Hepatocyte (in vitro differentiated cells): ENCODE measurements around the gene ZNF266.

Experiments used
- EZH2 ChIP-seq: fragments of 200-600 bp; sonication (generic); IDR thresholded peaks from 2 replicates; pipeline ENCODE4 v1.6.1; 2016; ENCODE audit warnings: antibody characterized with exemption, mild to moderate bottlenecking, borderline replicate concordance
- EZH2phosphoT487 ChIP-seq: fragments of 200-600 bp; sonication (generic); IDR thresholded peaks from one replicate; pipeline ENCODE4 v1.6.1; 2018; ENCODE audit warnings: antibody characterized with exemption, mild to moderate bottlenecking, low read depth, moderate library complexity; ENCODE audit not compliant: unreplicated experiment, severe bottlenecking
- TF ChIP-seq, protein P1 (sequence below): fragments of 200-600 bp; sonication (generic); IDR thresholded peaks from 2 replicates; pipeline ENCODE4 v1.5.1; 2016; ENCODE audit warnings: antibody characterized with exemption, mild to moderate bottlenecking; ENCODE audit not compliant: poor library complexity

GRCh38 chr19:9485140-9485539, 49.8 kb upstream of the ZNF266 start:
- TF ChIP-seq, protein P1, sequence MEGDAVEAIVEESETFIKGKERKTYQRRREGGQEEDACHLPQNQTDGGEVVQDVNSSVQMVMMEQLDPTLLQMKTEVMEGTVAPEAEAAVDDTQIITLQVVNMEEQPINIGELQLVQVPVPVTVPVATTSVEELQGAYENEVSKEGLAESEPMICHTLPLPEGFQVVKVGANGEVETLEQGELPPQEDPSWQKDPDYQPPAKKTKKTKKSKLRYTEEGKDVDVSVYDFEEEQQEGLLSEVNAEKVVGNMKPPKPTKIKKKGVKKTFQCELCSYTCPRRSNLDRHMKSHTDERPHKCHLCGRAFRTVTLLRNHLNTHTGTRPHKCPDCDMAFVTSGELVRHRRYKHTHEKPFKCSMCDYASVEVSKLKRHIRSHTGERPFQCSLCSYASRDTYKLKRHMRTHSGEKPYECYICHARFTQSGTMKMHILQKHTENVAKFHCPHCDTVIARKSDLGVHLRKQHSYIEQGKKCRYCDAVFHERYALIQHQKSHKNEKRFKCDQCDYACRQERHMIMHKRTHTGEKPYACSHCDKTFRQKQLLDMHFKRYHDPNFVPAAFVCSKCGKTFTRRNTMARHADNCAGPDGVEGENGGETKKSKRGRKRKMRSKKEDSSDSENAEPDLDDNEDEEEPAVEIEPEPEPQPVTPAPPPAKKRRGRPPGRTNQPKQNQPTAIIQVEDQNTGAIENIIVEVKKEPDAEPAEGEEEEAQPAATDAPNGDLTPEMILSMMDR, result no peak
- TF ChIP-seq EZH2, result no peak
- TF ChIP-seq EZH2phosphoT487, result no peak
